Loucy (cell line): ENCODE measurements around the gene NDUFV1.

ENCODE experiments used
- EZH2phosphoT487 ChIP-seq: fragments of 200-600 bp; IDR thresholded peaks from 2 replicates; pipeline ENCODE4 v1.6.1; 2018; ENCODE audit warnings: antibody characterized with exemption, mild to moderate bottlenecking, moderate library complexity, borderline replicate concordance
- TF ChIP-seq, protein P1 (sequence below): fragments of 200-600 bp; sonication (generic); conservative IDR thresholded peaks from 2 replicates; pipeline ENCODE4 v1.5.1; 2014; ENCODE audit warnings: mild to moderate bottlenecking, antibody characterized with exemption, low read length

DNA sequence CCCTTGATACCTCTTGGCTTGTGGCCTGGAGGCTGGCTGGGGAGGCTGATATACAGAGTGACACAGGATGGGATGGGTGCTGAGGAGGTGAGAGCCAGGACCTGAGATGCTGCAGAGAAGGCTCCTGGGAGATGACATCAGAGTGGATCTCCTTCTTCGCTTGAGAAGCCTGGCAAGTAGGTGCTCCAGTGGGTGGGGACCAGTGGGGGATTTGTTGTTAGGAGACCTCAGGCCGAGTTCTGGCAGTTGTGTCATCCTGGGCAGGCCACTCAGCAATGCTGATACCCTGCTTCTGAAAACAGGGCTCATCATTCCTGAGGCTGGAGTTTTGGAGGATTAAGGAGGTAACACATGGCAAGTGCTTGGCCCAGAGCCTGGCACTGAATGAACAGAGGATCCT lies 1.9 kb upstream of the NDUFV1 start:
- TF ChIP-seq, protein P1, sequence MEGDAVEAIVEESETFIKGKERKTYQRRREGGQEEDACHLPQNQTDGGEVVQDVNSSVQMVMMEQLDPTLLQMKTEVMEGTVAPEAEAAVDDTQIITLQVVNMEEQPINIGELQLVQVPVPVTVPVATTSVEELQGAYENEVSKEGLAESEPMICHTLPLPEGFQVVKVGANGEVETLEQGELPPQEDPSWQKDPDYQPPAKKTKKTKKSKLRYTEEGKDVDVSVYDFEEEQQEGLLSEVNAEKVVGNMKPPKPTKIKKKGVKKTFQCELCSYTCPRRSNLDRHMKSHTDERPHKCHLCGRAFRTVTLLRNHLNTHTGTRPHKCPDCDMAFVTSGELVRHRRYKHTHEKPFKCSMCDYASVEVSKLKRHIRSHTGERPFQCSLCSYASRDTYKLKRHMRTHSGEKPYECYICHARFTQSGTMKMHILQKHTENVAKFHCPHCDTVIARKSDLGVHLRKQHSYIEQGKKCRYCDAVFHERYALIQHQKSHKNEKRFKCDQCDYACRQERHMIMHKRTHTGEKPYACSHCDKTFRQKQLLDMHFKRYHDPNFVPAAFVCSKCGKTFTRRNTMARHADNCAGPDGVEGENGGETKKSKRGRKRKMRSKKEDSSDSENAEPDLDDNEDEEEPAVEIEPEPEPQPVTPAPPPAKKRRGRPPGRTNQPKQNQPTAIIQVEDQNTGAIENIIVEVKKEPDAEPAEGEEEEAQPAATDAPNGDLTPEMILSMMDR = no peak
- TF ChIP-seq EZH2phosphoT487 = no peak
